GM19452 (cell line): ENCODE data around the gene SC5D.

Experiments used
- ATAC-seq: cut with Tn5 transposase; IDR thresholded peaks from one replicate; pipeline ENCODE4 v1.9.1; 2021; ENCODE audit not compliant: unreplicated experiment

The SC5D gene

DNA sequence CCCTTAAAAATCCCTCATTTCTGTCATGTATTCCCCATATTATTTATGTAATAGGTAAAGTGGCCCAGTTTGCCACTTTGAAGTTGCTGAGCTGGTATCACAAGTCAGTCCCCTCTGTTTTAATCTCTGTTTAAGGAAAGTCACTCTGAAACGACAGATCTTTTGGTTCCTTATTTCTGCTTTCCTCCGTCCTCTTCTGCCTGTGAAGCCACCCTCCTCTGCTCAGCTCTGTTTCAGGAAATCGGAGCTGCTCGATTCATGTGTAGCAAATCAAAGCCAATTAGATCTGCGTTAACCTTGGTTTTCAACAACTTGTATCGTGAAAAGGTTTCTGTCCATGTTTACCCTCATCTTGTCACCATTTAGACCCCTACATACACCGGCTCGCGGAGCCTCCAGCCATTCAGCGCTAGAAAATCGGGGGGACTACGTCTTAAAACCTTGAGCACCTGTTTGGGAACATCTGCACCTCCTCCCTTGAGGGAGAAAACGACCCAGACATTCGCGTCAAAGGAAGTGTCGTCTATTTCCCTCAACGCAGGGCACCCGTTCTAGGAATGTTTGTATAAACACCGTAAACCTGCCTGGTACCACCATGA is 576 bp upstream of the SC5D start:
- ATAC-seq, result peak; percentile 32

DNA sequence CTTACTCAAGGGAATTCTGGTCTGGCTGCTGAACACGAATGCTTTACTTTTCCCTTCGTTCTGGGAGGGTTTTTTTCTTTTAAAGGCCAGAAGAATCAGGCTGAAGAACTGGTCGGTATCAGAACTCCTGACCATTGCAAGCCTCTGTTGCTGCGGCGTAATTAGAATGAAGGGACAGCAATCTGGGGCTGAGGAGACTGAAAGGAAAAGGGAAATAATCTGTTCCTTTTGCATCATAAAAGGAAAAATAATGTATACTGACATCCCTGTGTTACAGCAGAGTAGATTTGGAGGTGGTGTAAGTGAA is 670 bp downstream of the SC5D start:
- ATAC-seq, result no peak

DNA sequence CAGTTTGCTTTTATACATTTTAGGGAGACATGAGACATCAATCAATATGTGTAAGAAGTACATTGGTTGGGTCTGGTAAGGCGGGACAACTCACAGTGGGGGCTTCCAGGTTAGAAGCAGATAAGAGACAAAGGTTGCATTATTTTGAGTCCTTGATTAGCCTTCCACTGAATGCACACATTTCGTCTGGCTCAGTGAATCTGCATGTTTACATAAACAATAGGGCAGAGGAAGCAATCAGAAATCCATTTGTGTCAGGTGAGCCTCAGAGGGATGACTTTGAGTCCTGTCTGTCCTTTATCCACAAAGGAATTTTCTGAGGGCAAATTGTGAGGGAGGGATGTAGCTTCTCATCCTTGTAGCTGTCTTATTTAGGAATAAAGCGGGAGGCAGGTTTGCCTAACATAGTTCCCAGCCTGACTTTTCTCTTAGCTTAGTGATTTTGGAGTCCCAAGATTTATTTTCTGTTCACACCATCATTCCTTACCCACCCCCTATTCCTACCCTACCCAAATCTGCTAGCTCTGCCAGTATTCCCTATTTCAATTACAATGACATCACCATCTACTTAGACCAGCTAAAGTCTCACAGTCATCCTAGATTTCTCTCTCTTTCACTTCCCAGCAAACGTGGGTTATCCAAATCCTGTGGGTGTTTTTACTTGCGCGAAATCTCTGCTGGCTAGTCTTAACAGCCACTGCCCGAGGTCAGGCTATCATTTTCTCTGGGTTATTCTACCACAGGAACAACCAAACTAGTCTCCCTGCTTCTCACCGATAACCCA is 2.9 kb downstream of the SC5D start:
- ATAC-seq, result no peak

DNA sequence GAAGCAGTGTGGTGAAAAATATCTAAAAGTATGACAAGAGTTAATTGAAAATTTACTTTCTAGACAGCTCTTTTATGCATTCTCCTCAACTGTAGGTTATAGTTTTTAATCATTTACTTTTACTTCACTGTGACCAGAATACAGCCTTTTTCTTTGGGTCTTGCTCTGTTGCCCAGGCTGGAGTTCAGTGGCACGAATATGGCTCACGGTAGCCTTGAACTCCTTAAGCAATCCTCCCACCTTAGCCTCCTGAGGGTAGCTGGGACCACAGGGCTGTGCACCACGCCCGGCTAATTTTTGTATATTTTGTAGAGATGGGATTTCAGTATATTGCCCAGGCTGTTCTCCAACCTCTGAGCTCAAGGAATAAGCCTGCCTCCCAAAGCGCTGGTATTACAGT is 5.3 kb downstream of the SC5D start:
- no peak for ATAC-seq

DNA sequence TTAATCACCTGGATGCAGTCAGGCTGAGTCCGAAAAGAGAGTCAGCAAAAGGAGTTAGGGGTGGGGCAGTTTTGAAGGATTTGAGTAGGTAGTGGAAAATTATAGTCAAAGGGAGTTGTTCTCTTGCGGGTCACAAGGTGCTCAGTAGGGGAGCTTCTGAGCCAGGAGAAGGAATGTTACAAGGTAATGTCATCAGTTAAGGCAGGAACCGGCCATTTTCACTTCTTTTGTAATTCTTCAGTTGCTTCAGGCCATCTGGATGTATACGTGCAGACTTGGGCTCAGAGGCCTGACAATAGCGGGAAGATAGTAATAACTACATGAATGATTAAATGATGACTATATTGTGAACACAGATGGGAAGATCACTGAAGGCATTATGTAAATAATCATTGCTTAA is 6.2 kb downstream of the SC5D start:
- ATAC-seq, result no peak

DNA sequence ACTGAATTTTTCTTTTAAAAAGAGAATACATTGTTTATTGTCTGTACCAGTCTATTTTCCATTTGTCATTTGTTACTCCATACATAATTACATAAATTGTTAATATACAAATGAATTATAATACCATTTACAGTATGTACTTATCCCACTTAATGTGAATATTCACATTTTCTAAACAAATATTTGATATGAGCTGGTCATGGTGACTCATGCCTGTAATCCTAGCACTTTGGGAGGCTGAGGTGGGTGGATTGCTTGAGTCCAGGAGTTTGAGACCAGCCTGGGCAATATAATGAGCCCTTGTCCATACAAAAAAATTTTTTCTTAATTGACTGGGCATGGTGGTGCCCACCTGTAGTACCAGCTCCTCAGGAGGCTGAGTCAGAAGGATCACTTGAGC is 6.8 kb downstream of the SC5D start:
- no peak for ATAC-seq

DNA sequence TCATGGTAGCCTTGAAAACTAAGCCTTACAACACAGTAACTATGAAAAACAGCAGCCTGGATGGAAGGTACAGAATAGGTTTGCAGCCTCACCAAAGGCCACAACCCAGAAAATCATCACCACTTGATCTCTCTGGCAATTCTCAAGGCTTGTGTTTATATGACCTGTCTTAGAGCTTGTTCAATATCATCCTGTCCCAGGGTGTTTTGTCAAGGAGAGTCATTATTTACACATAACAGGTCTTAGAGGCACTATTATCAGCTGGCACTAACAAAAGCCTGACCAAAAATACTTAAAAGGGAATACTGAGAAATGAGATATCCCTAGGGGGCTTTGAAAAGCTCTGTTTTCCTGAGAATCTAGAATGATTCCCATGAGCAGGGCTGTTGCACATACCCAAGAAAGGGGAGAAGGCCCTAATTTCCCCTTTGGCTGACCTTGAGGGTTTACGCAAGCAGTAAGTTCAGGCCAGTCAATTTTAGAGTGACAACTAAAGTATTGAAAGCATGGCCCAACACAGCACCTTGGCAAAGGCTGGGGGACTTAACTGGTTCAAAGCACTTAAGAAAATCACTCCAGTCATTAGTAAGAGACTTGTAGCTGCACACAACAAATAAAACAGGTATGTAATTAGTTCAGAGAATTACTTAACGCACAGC is 7.9 kb downstream of the SC5D start:
- ATAC-seq, result no peak

DNA sequence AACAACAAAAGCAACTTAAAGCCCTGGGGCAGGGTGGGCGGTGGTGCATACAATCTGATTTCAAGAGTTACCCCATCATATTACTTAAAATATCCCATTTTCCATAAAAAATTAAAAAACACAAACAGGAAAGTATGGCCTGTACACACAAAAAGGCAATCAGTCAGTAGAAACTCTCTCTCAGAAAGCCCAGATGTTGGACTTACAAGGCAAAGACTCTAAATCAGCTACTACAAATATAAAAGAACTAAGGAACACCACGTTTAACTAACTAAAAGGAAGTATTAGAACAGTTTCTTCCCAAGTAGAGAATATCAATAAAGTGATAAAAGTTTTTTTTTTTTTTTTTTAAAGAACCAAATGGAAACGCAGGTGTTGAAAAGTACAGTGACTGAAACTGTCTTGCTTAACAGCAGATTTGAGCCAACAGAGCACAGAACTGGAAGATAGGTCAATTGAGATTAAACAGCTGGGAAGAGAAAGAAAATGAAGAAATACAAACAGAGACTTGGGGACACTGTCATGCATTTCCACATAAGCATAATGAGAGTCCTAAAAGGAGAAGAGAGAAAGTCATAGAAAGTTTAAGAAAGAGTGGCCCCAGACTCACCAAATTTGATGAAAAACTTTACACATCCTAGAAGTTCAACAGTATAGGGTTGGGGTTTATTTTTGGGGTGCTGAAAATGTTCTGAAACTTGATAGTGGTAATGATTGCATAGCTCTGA is 8.6 kb downstream of the SC5D start:
- no peak for ATAC-seq

DNA sequence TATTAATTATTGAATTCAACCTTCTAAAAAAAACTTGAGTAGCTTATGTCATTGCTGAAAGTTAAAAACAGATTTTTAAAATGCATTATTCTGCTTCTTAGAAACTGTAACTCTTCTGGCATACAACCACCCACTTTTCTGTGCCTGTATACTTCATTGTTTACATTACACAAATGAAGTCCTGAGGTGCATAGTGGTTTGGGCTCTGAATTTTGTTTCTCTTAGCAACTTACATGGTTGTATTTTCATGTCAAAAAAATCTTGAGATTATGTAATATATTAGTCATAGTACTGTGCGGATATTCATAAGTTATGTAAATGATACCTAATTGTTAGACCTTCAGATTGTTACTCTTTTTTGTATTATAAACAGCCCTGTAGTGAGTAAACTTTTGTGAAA is 12.2 kb downstream of the SC5D start:
- no peak for ATAC-seq

DNA sequence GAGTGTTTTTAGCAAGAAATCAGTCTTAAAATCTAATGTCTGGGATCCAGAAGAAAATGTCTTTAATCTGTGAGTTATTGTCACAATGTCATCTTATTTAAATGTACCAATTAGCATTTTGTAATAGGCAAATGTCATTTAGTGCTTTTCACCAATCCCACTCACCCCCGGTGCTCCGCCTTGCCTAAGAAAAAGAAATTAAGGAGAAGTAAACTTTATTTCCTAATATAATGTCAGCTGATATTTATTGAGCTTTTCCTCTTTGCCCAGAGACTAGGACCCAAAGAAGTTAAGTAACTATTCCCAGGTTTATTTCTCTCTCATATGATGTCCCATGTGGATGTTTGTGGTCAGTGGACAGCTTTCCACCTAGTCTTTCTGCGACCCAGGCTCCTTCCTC is 16.2 kb downstream of the SC5D start:
- no peak for ATAC-seq

DNA sequence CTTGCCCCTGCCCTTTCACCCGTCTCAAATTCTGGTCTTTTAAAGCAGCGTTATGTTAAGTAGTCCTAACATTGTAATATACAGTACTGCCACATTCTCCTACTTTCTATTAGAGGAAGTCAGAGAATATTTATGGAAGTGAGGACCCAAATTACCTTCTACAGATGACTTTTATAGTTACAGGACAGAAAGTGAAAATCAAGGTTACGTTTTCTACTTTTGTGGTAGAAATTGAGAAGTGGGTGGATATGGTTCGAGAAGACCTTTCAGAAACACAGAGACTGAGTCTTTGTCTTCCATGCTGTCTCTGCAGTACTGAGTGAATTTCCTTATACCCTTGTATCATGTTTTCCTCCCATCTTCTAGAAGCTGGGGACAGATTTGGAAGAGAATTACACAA is 17.1 kb downstream of the SC5D start:
- ATAC-seq, result peak; percentile 83

DNA sequence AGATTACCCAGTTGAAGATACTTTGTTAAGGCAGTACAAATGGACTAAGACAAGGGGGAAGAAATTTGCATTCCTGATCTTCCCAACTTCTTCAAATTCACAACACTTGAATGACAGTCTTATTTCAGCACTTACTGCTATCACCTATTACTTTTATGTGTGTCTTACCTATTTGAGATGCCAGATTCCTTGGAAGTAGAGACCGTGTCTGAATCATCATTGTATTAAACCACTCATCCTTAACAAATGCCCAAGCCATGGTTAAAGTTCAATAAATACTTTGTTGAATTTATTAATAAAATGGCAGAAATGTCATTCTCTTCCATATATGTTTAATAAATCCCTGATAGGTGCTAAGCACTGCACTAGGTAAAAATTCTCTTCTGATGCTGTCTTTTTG is 18.3 kb downstream of the SC5D start:
- ATAC-seq, result no peak

DNA sequence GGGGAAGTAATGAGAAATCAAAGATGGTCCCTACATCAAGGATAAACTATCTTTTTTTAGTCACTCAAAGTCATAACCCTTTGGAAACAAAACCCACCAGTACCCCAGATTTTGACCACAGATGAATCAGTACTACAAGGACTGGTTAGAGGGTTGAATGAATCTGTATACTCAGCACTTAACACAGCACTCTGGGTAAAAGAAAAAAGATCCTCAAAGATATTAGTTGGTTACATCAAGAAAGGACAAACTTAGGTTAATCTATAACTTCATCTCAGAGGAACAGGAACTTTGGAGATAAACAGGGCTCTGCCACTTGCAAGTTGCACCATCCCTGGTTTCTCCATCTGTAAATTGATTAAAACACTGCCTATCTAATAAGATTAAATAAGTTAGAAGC is 18.8 kb downstream of the SC5D start:
- ATAC-seq, result no peak

DNA sequence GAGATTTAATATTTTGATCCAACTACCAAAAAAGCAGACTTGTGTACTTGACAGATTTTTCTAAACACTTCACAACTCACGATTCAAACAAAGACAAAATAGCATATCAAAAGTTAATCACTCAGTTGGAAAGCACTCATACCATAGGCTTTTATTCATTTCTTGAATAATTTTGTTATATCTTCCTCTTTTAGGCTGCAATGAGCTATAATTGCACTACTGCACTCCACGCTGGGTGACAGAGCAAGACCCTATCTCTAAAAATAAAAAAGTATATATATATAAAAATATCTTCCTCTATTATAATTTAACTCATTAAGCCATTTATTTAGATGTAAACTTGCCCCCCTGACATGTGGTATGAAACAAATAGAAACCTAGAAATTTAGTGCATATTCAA is 19.9 kb downstream of the SC5D start:
- no peak for ATAC-seq

DNA sequence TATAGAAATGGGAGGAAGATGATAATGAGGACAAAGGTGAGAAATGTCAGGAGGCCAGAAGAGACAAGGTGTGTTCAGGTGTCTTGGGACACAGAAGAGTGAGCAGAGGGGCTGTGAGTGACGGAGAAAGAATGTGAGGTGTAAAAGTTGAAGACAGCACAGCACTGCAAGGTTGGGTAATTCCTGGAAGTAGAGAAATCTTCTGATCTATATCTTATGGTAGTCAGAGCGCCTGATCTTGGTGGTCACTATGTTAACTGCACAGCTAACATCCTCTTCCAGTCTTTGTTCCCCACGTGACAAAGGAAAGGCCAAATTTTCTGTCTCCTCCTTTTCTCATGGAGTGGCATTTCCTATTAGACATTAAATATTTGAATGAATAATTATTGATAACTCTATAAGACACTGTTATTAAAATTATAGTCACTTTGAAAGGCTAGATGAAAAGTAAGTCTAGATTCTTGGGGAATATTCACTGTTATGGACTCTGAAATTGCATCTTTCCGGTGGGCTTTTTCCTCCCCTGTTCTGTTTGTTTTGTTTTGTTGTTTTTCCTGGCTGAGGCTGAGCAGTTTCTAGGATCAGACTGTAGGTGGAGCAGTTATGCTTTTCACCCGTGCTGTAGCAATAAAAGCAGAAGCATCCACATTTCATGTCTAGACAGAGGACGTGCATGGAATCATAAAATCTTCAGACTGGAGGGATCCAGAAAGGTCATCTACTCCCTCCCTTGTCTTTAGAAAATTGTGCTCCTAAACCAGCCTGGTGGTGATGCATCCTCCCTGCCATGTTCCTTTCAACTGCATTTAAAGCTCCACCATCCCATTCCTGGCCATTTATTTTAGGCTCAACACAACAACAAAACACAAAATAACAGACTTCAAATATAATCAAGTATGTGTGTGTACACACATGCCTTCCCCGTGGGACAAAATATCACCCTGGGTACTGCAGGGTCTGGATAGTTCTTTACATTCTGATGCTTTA is 26.6 kb downstream of the SC5D start:
- ATAC-seq, result no peak

DNA sequence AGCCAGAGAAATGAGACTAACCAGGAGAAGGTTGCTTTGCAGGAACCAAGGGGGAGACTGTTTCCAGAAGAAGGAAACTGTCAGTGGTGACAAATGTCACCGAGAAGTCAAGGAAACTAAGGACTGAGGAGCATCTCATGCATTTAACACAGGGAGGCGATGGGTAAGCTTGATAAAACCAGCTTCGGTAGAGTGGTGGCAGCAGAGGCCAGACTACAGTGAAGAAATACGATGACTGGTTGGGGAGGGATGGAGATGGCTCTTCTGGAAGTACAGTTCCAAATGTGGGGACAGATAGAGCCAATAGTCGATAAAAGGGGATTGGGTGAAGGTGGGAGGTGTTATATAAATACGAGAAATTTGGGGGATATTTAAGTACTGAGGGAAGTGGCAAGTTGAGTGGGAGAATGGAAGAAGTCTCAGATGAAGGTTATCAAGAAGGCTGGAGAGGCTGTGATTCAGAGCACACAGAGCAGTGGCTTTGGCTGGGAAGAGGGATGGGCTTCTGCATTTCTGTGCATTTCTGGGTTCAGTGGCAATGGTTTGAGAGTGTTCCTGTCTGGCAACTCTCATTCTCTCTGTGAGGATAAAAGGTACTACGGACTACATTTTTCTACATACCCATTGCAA is 29.2 kb downstream of the SC5D start:
- ATAC-seq, result peak; percentile 70

DNA sequence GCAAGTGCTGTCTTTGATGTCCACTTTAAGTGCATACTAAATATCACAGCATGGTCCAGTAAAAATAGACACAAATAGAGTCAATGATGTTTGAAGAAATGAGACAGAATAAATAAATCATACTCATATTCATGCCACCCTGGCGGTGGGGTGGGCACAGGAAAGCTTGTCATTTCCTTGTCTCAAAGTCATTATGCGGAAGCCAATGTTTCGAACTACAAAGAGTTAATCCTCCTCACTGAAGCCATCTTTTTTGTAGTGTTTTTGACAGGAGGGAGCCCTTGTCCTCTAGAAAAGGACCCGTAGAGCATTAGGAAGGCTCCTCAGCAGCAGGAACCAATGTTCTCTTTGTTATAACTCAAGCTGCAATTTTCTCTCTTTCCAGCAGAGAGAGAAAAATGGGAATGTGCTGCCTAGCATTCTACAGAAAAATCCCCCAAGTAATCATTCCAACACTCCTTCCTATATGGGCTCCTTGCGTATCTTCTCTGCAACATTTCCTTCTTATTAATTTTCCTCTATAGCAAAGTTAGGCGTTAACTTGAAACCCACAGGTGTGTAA is 30.6 kb downstream of the SC5D start:
- no peak for ATAC-seq

DNA sequence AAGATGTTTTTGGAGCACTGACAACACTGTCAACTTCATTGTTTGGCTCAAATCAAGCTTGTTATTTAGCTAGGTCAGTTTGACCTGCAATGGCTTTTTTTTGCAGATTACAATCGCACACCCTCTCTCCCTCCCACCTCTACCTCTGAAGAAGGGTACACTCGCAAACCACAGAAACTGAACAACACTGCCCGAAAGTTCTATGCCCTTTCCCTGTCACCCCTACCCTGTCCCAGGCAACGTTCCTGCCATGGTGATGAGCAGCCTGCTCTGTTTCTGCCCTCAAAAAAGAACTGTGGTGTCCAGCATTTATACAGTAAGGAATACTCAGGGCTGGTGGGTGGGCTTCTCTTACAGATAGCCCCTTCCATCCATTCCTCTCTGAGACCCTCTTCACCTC is 33.7 kb downstream of the SC5D start:
- no peak for ATAC-seq

DNA sequence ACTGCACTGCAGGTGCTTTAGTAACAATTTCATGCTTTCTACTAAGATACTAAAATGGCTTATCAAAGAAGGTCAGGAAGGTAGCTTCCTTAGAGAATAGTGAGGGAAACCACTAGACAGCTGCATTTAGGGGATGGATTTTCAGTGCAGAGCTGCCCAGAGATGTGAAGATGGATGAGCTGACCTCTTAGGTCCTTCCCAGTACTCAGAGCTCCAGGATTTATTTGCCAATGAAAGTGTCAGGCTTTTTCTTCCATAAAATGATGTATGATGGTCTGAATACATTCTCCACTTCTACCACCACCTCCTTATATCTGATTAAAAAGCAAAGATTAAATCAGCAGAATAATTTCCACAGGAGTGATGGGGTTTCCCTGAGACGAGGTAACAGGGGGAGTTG is 35.0 kb downstream of the SC5D start:
- no peak for ATAC-seq
